Ishikawa (cell line): ENCODE measurements around the gene BMPER.

Source experiments
- CEBPB ChIP-seq: IDR thresholded peaks from 2 replicates; pipeline ENCODE4 v1.6.1; 2012
- CREB1 ChIP-seq: IDR thresholded peaks from 2 replicates; pipeline ENCODE4 v1.6.1; 2012; ENCODE audit warnings: low read depth
- EGR1 ChIP-seq: IDR thresholded peaks from 2 replicates; pipeline ENCODE4 v1.6.1; 2012
- EP300 ChIP-seq: IDR thresholded peaks from 2 replicates; pipeline ENCODE4 v1.6.1; 2012; ENCODE audit warnings: borderline replicate concordance
- FOXM1 ChIP-seq: IDR thresholded peaks from 2 replicates; pipeline ENCODE4 v1.6.1; 2012; ENCODE audit warnings: low read depth, borderline replicate concordance
- NFIC ChIP-seq: IDR thresholded peaks from 2 replicates; pipeline ENCODE4 v1.6.1; 2012
- RAD21 ChIP-seq: IDR thresholded peaks from 2 replicates; pipeline ENCODE4 v1.6.1; 2012; ENCODE audit warnings: low read depth
- TAF1 ChIP-seq: IDR thresholded peaks from 2 replicates; pipeline ENCODE4 v1.6.1; 2012; ENCODE audit warnings: low read depth, mild to moderate bottlenecking
- TCF12 ChIP-seq: IDR thresholded peaks from 2 replicates; pipeline ENCODE4 v1.6.1; 2012; ENCODE audit warnings: low read depth
- TEAD4 ChIP-seq: IDR thresholded peaks from 2 replicates; pipeline ENCODE4 v1.6.1; 2012
- YY1 ChIP-seq: IDR thresholded peaks from 2 replicates; pipeline ENCODE4 v1.6.1; 2012; ENCODE audit warnings: low read depth
- ZBTB7A ChIP-seq: IDR thresholded peaks from 2 replicates; pipeline ENCODE4 v1.6.1; 2012; ENCODE audit warnings: low read depth
- TF ChIP-seq, protein P1 (sequence below): IDR thresholded peaks from 2 replicates; pipeline ENCODE4 v1.6.1; 2012; ENCODE audit warnings: low read depth, mild to moderate bottlenecking
- TF ChIP-seq, protein P2 (sequence below): IDR thresholded peaks from 2 replicates; pipeline ENCODE4 v1.6.1; 2012
- TF ChIP-seq, protein P3 (sequence below): IDR thresholded peaks from 2 replicates; pipeline ENCODE4 v1.6.1; 2012

The BMPER gene

DNA sequence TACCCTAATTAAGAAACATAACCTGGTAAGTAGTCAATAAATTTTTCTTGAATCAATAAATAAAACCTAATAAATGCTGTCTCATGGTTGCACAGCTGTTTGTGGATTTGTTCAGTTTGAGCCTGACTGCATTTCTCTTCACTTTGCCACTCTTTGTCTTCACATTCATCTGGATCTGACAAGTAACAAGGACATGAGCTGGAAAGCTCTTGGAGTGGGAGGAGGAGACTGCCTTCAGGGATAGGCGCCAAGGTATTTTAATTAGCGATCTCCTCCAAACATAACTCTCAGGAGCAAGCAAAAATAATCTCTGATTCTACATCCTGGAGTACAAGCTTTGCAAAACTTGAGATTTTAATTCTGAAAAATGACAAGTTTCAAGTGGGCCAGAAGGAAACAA, 251.0 kb downstream of the BMPER start:
- TF ChIP-seq ZBTB7A (no peak), TAF1 (no peak), TEAD4 (no peak), EP300 (no peak), FOXM1 (no peak), NFIC (no peak), CREB1 (no peak), CEBPB (no peak)
- TF ChIP-seq, protein P1, sequence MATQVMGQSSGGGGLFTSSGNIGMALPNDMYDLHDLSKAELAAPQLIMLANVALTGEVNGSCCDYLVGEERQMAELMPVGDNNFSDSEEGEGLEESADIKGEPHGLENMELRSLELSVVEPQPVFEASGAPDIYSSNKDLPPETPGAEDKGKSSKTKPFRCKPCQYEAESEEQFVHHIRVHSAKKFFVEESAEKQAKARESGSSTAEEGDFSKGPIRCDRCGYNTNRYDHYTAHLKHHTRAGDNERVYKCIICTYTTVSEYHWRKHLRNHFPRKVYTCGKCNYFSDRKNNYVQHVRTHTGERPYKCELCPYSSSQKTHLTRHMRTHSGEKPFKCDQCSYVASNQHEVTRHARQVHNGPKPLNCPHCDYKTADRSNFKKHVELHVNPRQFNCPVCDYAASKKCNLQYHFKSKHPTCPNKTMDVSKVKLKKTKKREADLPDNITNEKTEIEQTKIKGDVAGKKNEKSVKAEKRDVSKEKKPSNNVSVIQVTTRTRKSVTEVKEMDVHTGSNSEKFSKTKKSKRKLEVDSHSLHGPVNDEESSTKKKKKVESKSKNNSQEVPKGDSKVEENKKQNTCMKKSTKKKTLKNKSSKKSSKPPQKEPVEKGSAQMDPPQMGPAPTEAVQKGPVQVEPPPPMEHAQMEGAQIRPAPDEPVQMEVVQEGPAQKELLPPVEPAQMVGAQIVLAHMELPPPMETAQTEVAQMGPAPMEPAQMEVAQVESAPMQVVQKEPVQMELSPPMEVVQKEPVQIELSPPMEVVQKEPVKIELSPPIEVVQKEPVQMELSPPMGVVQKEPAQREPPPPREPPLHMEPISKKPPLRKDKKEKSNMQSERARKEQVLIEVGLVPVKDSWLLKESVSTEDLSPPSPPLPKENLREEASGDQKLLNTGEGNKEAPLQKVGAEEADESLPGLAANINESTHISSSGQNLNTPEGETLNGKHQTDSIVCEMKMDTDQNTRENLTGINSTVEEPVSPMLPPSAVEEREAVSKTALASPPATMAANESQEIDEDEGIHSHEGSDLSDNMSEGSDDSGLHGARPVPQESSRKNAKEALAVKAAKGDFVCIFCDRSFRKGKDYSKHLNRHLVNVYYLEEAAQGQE, result no peak
- TF ChIP-seq, protein P2, sequence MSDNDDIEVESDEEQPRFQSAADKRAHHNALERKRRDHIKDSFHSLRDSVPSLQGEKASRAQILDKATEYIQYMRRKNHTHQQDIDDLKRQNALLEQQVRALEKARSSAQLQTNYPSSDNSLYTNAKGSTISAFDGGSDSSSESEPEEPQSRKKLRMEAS, result no peak

DNA sequence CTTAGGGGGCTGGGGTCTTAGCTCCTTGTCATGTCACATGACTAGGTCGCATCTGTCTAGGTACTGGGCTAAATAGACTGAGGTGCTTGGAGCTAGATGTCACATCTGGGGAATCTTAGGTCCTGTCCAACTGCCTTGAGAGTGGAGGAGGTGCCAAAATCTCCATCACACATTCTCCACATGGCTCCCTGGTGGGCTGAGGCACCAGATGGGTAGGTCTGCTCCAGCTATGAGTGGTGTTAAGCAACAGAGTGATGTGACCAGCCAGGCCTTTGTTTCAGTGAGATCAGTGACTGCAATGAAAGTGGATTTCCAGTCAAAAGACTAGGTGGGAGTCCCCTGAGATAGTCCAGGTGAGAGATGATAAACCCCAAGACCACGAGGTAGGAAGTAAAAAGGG, 251.8 kb downstream of the BMPER start:
- TF ChIP-seq TAF1 (no peak), EGR1 (no peak), TEAD4 (no peak), EP300 (no peak), FOXM1 (no peak), CEBPB (no peak), NFIC (no peak), CREB1 (no peak), TCF12 (no peak), YY1 (no peak)
- TF ChIP-seq, protein P2, result no peak

DNA sequence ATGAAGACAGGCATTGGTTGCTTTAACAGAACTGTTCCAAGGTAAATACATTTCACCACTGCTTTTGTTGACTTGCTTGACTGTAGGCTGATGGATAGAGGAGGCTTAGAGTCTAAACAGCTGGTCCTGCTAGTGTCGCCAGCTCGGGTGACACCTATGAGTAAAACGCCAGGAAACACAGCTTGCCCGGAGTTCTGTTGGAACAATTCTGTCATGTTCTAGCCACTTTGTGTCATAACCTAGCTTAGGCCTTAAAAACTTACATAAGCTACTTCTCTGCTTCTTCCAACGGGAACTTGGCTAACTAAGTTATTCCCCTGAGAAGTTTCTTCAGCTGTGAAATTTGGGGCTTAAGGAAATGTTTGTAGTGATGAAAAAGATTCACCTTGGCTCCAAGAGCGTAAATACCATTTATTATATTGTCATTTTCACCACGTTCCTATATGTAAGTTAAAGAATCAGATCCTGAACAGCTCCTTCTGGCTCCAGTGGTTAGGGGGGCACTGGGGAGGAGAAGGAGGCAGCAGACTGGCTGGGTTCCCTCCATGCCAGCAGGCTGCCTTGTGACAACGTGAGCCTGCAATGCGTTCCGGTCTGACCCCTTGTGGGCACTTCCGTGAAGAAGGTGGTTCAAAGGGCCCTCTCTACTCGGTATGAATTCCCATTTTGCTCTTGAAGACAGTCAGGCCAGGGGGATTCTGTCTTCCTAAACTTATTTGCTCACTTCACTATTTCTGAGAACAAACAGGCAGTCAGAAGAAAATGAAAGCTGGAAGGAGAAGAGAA, 253.2 kb downstream of the BMPER start:
- TF ChIP-seq NFIC, result no peak
- TF ChIP-seq, protein P1, result no peak
- no peak for TF ChIP-seq RAD21
- no peak for TF ChIP-seq TAF1
- TF ChIP-seq ZBTB7A, result no peak
- no peak for TF ChIP-seq TEAD4
- no peak for TF ChIP-seq CEBPB
- TF ChIP-seq, protein P2, result no peak
- no peak for TF ChIP-seq EGR1
- no peak for TF ChIP-seq TCF12
- TF ChIP-seq, protein P3, sequence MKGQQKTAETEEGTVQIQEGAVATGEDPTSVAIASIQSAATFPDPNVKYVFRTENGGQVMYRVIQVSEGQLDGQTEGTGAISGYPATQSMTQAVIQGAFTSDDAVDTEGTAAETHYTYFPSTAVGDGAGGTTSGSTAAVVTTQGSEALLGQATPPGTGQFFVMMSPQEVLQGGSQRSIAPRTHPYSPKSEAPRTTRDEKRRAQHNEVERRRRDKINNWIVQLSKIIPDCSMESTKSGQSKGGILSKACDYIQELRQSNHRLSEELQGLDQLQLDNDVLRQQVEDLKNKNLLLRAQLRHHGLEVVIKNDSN, result no peak
- TF ChIP-seq FOXM1, result no peak

DNA sequence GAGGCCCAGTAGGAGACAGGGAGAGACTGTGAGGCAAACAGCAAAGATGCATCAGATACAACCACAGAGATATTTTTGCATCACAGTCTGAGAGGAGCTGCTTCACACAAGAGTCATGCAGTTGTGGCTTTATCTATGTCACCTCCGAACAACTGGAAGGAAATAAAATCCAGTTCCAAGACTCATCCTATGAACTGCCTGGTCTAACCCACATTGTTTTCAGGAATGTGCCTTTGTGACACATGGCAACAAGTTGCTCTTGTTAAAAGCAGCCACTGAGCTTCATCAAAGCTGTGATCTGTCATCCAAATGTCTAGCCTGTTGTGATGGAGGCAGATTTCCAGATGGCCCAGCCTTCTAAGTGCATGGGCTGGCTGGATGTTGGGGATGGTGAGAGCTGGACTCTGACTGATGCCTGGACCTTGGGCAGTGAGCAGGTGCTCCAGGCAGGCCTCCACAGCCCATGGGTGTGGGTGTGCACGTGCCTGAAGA, 255.0 kb downstream of the BMPER start:
- no peak for TF ChIP-seq FOXM1
- TF ChIP-seq CEBPB, result no peak
- no peak for TF ChIP-seq YY1
- no peak for TF ChIP-seq TAF1
- TF ChIP-seq EP300, result no peak
- no peak for TF ChIP-seq NFIC
- no peak for TF ChIP-seq TCF12
- TF ChIP-seq, protein P3, result no peak
- no peak for TF ChIP-seq CREB1
- TF ChIP-seq, protein P1, result no peak
- TF ChIP-seq TEAD4, result no peak
- TF ChIP-seq ZBTB7A, result no peak
- TF ChIP-seq RAD21, result no peak
- TF ChIP-seq, protein P2, result no peak
- no peak for TF ChIP-seq EGR1
